Vagina (tissue), 2 donors: ENCODE measurements around the gene RAPGEF4.

ENCODE experiments used
- POLR2A ChIP-seq, 2 donors: fragments of 450-650 bp; IDR thresholded peaks; one replicate each; pipeline ENCODE4 v1.6.1; 2017; ENCODE audit warnings: antibody characterized with exemption in 2 of 2, mild to moderate bottlenecking in 2 of 2, moderate library complexity in 2 of 2
- POLR2AphosphoS5 ChIP-seq, 2 donors: sonication (generic); formaldehyde crosslinking; IDR thresholded peaks; one replicate each; pipeline ENCODE4 v1.9.0; 2017; ENCODE audit warnings: antibody characterized with exemption in 2 of 2, mild to moderate bottlenecking in 2 of 2, low read depth in 1 of 2; ENCODE audit not compliant: insufficient read depth in 1 of 2
- TF ChIP-seq, protein P1 (sequence below), 3 experiments: fragments of 450-650 bp in 2 of 3; fragments of 200-600 bp in 1 of 3; sonication (generic) in 1 of 3; IDR thresholded peaks; one replicate each; pipeline ENCODE4 v1.5.1; 2017 to 2019; ENCODE audit warnings: antibody characterized with exemption in 3 of 3, mild to moderate bottlenecking in 2 of 3, moderate library complexity in 2 of 3

GRCh38 chr2:172901913-172902312 is 166.3 kb downstream of the RAPGEF4 start:
- TF ChIP-seq, protein P1, sequence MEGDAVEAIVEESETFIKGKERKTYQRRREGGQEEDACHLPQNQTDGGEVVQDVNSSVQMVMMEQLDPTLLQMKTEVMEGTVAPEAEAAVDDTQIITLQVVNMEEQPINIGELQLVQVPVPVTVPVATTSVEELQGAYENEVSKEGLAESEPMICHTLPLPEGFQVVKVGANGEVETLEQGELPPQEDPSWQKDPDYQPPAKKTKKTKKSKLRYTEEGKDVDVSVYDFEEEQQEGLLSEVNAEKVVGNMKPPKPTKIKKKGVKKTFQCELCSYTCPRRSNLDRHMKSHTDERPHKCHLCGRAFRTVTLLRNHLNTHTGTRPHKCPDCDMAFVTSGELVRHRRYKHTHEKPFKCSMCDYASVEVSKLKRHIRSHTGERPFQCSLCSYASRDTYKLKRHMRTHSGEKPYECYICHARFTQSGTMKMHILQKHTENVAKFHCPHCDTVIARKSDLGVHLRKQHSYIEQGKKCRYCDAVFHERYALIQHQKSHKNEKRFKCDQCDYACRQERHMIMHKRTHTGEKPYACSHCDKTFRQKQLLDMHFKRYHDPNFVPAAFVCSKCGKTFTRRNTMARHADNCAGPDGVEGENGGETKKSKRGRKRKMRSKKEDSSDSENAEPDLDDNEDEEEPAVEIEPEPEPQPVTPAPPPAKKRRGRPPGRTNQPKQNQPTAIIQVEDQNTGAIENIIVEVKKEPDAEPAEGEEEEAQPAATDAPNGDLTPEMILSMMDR (IDR thresholded peaks at IDR 0.05), result no peak
- TF ChIP-seq POLR2AphosphoS5 (IDR thresholded peaks at IDR 0.05; ENCODE audit: insufficient read depth in 1 of 2, low read depth in 1 of 2) (no peak), POLR2A (IDR thresholded peaks at IDR 0.05) (no peak)
